ENCODE measurements around the gene SLCO3A1. TPM values are rescaled to one million over a fixed set of nuclear protein-coding genes. Genes with fewer than 3 reads are reported as not detected.
"Not testable (repeated sequence)": the region's sequence is repeated elsewhere in the genome, so short reads cannot be mapped to it uniquely, and the experiment has no call there.

SLCO3A1 gene
- total RNA-seq, 4 donors from 2014 or later = 23.1 to 62.8 (median 35.1) TPM

DNA sequence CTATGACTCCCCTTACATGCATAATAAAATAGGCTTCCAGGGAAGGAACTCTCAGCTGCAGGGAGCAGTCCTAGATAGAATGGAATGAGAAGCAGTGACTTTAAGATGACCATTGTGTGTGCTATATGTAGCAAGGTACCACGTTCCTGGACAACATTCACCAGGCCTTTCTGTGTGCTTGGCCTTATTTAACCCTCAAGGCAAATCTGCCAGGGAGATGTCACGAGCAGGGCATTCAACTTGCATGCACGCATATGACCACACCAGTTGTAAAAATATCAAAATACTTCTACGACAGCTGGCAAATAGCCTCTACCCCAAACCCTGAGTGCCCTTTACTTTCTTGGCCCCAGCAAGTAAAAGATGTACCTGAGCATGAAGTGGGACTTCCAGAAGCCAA lies 342.8 kb downstream of the SLCO3A1 start:
- TF ChIP-seq, protein P1, sequence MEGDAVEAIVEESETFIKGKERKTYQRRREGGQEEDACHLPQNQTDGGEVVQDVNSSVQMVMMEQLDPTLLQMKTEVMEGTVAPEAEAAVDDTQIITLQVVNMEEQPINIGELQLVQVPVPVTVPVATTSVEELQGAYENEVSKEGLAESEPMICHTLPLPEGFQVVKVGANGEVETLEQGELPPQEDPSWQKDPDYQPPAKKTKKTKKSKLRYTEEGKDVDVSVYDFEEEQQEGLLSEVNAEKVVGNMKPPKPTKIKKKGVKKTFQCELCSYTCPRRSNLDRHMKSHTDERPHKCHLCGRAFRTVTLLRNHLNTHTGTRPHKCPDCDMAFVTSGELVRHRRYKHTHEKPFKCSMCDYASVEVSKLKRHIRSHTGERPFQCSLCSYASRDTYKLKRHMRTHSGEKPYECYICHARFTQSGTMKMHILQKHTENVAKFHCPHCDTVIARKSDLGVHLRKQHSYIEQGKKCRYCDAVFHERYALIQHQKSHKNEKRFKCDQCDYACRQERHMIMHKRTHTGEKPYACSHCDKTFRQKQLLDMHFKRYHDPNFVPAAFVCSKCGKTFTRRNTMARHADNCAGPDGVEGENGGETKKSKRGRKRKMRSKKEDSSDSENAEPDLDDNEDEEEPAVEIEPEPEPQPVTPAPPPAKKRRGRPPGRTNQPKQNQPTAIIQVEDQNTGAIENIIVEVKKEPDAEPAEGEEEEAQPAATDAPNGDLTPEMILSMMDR (IDR thresholded peaks at IDR 0.05) = no peak
- TF ChIP-seq POLR2A (IDR thresholded peaks at IDR 0.05) = no peak
- intact Hi-C loops (cut with DNase I; ENCODE audit: low total_unique reads) = no loop called here
- DNase-seq (ENCODE audit: low spot score in 2 of 2) = no peak

DNA sequence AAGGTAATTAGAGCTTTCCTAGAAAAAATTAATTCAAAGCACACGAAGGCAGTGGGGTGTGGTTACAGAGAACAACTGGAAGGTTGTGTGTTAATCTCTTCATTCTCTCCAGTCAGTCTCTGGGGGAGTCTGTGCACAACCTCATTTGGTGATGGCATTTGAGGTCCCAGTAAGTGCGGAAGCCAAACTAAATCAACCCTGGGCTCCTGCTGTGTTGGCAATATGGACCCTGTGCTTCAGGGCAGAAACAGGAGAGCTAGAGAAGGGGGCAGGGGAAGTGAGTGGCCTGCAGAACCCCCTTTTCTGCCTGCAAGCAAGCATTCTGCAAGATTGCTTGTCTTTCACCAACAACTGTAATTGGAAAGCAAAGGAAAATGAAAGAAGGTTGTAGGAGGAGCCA lies 344.2 kb downstream of the SLCO3A1 start:
- intact Hi-C loops (cut with DNase I; ENCODE audit: low total_unique reads) = no loop called here
- 46 to 55% methylated on average over 2 of the region's 2 CpGs for WGBS, 2 donors
- no peak for TF ChIP-seq POLR2A (IDR thresholded peaks at IDR 0.05)
- TF ChIP-seq, protein P1 (IDR thresholded peaks at IDR 0.05) = no peak
- no peak for DNase-seq (ENCODE audit: low spot score in 2 of 2)
- no peak overlapping the region for H3K4me3 ChIP-seq (ENCODE audit: low read depth, poor library complexity, severe bottlenecking)

More for the DNA sequence above, 342.8 kb downstream of the SLCO3A1 start:
- 84 to 88% methylated on average over 4 of the region's 4 CpGs for WGBS, 2 donors
- no peak overlapping the region for H3K4me3 ChIP-seq (ENCODE audit: low read depth, poor library complexity, severe bottlenecking)

DNA sequence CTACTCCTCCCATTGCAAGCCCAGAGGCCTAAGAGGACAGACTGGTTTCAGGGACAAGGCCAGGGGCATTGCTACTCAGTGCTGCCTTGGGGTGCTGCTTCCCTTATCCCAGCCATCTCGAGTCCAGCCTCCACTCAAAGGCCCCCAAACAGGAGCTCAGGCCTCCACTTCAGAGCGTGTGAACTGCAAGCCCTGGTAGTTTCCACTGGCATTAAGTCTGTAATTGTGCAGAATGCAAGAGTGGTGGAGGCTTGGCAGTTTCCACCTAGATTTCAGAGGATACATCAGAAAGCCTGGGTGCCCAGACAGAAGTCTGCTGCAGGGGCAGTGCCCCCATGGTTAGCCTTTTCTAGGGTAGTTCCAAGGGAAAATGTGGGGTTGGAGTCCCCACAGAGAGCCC lies 347.4 kb downstream of the SLCO3A1 start:
- DNase-seq (ENCODE audit: low spot score in 2 of 2) = no peak
- 66 to 74% methylated on average over 2 of the region's 2 CpGs for WGBS, 2 donors
- TF ChIP-seq, protein P1 (IDR thresholded peaks at IDR 0.05) = no peak
- no peak for TF ChIP-seq POLR2A (IDR thresholded peaks at IDR 0.05)
- H3K4me3 ChIP-seq (ENCODE audit: low read depth, poor library complexity, severe bottlenecking) = no peak overlapping the region
- intact Hi-C loops (cut with DNase I; ENCODE audit: low total_unique reads) = no loop called here

DNA sequence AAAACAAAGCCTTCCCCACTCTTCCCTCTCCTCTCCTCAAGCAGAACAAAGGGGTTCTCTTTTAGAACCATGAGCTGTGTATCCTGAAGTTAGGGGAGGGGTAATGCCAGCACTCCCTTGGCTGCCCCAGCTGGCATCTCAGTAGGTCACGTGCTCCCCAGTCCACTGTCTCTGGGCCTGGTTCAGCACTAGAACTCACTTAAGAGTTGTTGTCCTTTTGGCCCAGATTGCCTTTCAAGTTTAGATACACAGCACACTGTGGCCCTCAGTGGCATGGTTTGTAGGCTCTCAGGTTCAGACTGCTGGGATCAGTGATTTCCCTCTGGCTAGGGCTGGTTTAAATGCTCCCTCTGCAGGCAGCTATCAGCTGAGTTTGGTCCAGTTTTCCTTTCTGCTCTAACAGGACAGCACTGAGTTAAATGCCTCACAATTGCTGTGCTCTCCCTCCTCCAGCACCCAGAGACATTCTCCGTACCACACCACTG lies 351.8 kb downstream of the SLCO3A1 start:
- intact Hi-C loops (cut with DNase I; ENCODE audit: low total_unique reads) = no loop called here
- DNase-seq (ENCODE audit: low spot score in 2 of 2) = no peak

DNA sequence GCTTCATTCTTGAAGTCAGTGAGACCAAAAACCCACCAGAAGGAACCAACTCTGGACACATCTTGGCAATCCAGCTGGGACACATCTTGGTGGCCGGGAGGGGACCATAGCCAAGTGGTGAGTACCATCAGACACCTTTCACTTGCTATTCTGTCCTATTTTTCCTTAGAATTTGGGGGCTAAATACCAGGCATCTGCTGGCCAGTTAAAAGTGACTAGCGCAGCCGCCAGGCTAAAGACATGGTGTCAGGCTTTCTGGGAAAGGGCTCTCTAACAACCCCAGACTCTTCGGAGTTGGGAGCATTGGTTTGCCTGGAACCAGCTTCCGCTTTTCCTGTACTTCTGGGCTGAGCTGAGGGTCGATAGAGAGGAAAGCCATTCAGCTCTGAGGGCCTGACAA lies 354.1 kb downstream of the SLCO3A1 start:
- DNase-seq (ENCODE audit: low spot score in 2 of 2); H3K4me3 ChIP-seq (ENCODE audit: low read depth, poor library complexity, severe bottlenecking); intact Hi-C loops (cut with DNase I; ENCODE audit: low total_unique reads): not testable (repeated sequence)
- 90% methylated on average over 6 of the region's 6 CpGs for WGBS, 2 donors

More for the DNA sequence above, 351.8 kb downstream of the SLCO3A1 start:
- no peak overlapping the region for H3K4me3 ChIP-seq (ENCODE audit: low read depth, poor library complexity, severe bottlenecking)
- TF ChIP-seq, protein P1 (IDR thresholded peaks at IDR 0.05) = no peak
- TF ChIP-seq POLR2A (IDR thresholded peaks at IDR 0.05) = no peak
- WGBS, 2 donors = 63 to 74% methylated on average over 2 of the region's 2 CpGs
